Eye (tissue), 1 donor: ENCODE data around the gene TPPP2.

Experiments used
- DNase-seq: peaks from one replicate; pipeline ENCODE4 v3.0.0-alpha.2; 2015

The TPPP2 gene

GRCh38 chr14:21081521-21082142, 51.6 kb downstream of the TPPP2 start:
- DNase-seq, result no peak
